Measurements from ENCODE around the gene F11.
"Not testable (repeated sequence)": the region's sequence is repeated elsewhere in the genome, so short reads cannot be mapped to it uniquely, and the experiment has no call there.

The F11 gene

DNA sequence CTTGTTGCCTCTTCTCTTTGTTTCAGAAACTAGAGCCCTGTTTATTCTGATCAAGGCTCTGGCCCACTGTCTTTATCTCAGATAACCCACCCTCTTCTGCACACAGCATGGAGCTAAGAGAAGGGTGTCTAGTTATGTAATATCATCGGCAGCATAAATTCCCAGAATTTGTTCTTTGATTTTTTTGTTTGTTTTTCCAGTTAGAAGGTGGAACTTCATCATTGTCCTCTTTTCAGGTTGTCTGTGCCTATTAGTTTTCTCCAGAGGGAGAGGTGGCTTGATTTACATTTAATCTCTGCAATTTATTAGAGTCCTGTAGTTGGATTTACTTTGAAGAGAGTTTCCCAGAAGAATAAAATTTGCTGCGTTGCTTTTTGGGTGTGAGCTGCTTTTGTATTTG, 15.2 kb upstream of the F11 start:
- DNase-seq: no peak

- no peak for DNase-seq
These were observed 10.9 kb upstream of the F11 start for GRCh38 chr4:186255122-186255521.

DNA sequence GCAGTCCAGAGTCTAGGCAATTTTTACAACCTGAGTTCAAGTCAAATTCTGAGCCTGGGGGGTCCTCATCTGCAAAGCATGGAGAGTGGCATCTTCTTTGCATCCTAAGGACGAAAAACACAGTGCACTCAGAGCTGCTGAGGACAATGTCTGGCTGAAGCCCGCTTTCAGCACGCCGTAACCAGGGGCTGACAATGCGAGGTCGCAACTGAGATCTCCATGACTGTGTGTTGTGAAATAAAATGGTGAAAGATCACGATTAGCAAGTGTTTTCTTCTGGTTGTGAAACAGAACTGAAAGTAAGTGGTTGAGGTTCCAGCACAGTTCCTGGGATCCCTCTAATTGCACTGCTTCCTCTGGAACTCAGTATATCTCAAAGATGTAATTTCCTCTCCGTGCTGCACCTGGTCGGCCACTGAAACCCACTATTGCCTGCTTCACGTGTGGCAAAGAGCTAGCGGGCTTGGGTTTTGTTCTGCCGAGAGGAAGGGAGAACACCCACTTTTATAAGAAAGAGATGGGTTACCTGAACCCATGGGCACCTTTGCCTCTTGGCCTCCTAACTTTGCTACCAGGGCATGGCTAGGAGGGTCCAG, 7.7 kb upstream of the F11 start:
- DNase-seq: no peak

- DNase-seq: no peak
These were observed 5.9 kb upstream of the F11 start for GRCh38 chr4:186260117-186260503.

DNA sequence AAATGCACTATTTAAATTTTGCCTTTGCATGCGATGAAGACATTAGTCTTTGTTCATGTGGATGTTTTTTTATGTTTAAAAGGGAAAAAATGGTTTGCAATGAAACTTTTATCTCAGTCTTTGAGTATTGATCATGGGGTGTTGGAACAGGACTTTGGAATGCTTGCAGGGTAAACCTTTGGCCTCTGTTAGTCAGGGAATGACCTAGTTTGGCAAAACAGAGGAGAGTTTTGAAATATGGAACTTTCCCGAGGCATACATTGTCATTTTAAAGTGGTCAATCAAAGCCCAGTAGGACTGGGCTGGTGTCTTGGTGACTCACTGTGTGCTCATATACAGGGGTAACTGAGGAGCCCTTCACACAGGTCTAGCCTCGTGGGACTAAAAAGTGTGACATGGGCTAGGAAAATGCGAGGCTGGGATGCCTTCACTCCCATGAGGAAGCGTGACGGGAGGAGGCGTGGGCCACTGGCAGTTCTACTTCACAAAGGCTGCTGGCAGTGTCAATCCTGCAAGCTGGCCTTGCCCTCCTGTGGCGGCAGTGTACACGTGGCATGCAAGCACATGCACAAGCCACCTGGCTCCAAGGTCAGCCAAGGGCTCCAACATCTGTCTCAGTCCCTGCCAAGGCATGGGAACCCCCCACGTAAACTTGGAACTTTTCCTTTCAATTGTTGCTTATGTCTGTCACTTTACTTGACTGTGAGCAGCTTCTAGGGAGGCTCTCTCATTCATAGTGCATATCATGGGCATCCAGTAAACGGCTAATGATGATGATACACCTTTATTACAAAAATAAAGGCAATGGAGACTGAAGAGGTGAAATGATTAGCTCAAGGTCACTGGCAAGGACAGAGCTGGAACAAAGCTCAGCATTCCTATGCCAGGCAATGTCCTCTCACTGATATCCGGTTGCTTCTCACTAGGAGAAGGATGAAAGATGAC, 5.2 kb upstream of the F11 start:
- DNase-seq: no peak

- no peak for DNase-seq
These were observed 1.3 kb upstream of the F11 start for GRCh38 chr4:186264660-186265059.

DNA sequence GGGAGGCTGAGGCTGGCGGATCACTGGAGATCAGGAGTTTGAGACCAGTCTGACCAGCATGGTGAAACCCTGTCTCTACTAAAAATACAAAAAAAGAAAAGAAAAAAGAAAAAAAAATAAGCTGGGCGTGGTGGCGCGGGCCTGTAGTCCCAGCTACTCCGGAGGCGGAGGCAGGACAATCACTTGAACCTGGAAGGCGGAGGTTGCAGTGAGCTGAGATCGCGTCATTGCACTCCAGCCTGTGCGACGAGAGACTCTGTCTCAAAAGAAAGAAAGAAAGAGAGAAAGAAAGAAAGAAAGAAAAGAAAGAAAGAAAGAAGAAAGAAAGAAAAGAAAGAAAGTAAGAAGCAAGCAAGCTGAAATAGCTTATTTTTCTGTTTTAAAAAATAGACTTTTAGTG, 739 bp upstream of the F11 start:
- DNase-seq: not testable (repeated sequence)

GRCh38 chr4:186266729-186267456, 904 bp downstream of the F11 start:
- no peak for DNase-seq

GRCh38 chr4:186271081-186271678, 5.2 kb downstream of the F11 start:
- no peak for DNase-seq

- DNase-seq: no peak
These were observed 6.9 kb downstream of the F11 start for GRCh38 chr4:186272699-186273391.

- DNase-seq: not testable (repeated sequence)
These were observed 7.4 kb downstream of the F11 start for GRCh38 chr4:186273392-186273789.

DNA sequence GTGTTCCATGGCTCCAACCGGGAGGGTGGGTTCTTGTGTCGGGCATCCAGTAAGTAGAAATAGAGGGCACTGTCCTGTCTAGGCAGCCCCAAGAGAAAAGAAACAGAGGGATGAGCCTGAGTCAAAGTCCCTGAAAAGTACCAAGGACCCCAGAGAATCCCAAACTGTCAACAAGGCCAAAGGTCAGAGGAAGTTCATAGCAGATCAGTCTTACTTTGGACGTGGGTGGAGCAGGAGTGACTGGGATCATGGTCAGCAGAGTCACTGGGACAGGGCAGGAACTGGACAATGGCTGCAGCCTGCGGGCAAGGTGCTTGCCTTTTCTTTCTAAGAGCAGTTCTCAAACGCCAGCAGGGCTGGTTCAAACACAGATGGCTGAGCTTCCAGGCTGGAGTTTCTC, 17.3 kb downstream of the F11 start:
- no peak for DNase-seq

- DNase-seq: no peak
These were observed 19.2 kb downstream of the F11 start for GRCh38 chr4:186285147-186285546.

DNA sequence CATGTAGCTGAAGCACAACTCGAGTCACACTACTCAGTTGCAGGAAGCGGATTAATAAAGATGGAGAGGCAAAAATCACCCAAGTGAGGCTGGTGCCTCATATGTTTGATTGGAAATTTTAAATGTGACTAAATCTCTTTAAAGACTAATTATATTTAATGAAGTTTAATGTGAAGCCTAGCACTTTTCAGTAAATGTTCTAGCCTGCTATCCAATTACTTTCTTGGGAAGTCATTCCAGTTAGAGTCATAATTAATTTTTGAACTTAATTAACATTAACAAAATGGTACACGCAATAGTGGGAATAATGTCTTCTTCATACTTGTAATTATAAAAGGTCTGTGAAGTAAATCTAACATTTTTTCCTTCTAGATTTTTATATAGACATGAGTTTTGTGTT, 20.6 kb downstream of the F11 start:
- DNase-seq: no peak

- no peak for DNase-seq
These were observed 25.4 kb downstream of the F11 start for GRCh38 chr4:186291256-186291890.

GRCh38 chr4:186294160-186294559, 28.2 kb downstream of the F11 start:
- no peak for DNase-seq

DNA sequence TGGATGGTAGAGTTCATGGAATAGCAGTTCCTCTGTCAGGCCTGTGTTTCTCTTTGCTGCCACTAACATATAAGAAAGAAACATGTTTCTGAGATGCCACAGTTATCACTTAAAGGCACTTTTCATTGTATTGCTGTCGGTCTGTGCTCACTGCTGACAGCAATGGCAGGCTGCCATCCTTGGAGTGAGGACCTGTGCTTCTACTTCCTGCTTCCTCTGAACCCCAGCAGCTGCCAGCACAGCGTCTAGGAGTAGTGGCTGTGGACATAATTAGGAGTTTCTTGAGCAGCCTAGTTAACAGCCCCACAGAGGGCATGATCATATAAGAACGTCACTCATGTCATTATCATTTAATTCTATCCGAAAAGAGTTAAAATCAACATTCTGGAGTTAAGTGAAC, 30.5 kb downstream of the F11 start:
- DNase-seq: no peak

DNA sequence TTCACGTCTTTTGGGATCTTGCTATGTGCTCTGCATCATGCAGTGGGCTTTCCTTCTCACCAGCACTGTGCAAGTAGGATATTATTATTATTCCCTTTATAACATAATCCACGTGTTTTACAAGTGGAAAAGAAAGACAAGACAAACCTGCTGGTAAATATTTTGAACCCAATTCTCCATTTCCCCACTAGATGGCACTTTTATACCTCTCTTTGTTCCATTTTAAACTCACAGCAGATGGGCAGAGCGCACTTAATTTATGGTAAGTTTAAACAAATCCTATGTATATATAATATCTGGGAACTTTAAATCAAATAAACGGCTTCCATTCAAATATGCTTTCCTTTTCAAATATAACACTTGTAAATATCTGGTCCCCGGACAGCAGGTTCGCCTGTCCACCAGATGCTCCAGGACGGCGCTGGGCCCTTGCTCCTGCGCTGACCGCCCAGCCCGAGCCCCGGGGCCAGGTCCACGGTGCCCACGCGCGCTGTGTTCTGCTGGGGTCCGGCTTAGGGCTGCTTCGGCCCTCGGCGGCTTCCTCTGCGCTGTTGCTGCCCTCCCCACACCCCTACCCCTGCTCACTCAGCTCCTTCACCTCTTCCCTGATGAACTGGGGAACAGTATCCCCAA, 31.1 kb downstream of the F11 start:
- DNase-seq: peak; percentile 3

GRCh38 chr4:186298031-186298647, 32.1 kb downstream of the F11 start:
- DNase-seq: no peak

- no peak for DNase-seq
These were observed 33.3 kb downstream of the F11 start for GRCh38 chr4:186299291-186299690.

- no peak for DNase-seq
These were observed 34.8 kb downstream of the F11 start for GRCh38 chr4:186300659-186301390.

Measured in NCI-H2227 treated with DMSO at 0.1 percent for 48 hours (cell line).